Colonic mucosa (tissue), 4 donors: ENCODE measurements around the gene UBAC2. TPM values are rescaled to one million over a fixed set of nuclear protein-coding genes. Genes with fewer than 3 reads are reported as not detected.

Experiments
- DNase-seq: peaks from one replicate; pipeline ENCODE4 v3.0.0-alpha.2; 2020
- H3K27ac ChIP-seq: fragments of 200-600 bp; one replicate; pipeline ENCODE4 v1.8.0; 2021
- H3K27me3 ChIP-seq: fragments of 200-600 bp; one replicate; pipeline ENCODE4 v1.8.0; 2021
- H3K36me3 ChIP-seq: fragments of 200-600 bp; one replicate; pipeline ENCODE4 v1.8.0; 2021
- H3K4me1 ChIP-seq: fragments of 200-600 bp; one replicate; pipeline ENCODE4 v1.8.0; 2021; ENCODE audit warnings: mild to moderate bottlenecking
- H3K4me3 ChIP-seq: fragments of 200-600 bp; one replicate; pipeline ENCODE4 v1.8.0; 2021
- H3K9ac ChIP-seq, 2 donors: one replicate each; pipeline ENCODE4 v1.7.0; 2013; ENCODE audit warnings: control low read depth in 2 of 2, low read depth in 2 of 2, low read length in 2 of 2
- H3K9me3 ChIP-seq: fragments of 200-600 bp; one replicate; pipeline ENCODE4 v1.8.0; 2021
- CTCF ChIP-seq: fragments of 200-600 bp; IDR thresholded peaks from one replicate; pipeline ENCODE4 v1.8.0; 2022; ENCODE audit warnings: antibody characterized with exemption, mild to moderate bottlenecking
- intact Hi-C: fragments of 100-400 bp; cut with DNase I; formaldehyde crosslinking; loops from one replicate; pipeline ENCODE4 v1.14.1; 2022
- total RNA-seq, 2 donors: library from RNA; stranded (reverse); fragmentation: NEBNext Ultra II Directional in 1 of 2; extraction: Animal tissue kit (Norgen Biotek cat#: 25700) in 1 of 2; gene quantifications; one replicate each; pipeline ENCODE4 v1.2.1, GENCODE V29; 2021
- donor health status: healthy.
- donor health status: DM: no; HTN: no; CAD: no.
- donor health status: DM: no; HTN: no; CAD: no.

Gene UBAC2
- total RNA-seq, 2 donors from 2014 or later, result 67.6 to 88.4 TPM

GRCh38 chr13:99359528-99359927, 158.9 kb downstream of the UBAC2 start:
- no peak overlapping the region for H3K9ac ChIP-seq
- H3K4me3 ChIP-seq, result no peak overlapping the region
- no peak for TF ChIP-seq CTCF
- H3K4me1 ChIP-seq, result no peaks in the 10 kb centered on the region
- no peaks in the 10 kb centered on the region for H3K9me3 ChIP-seq
- DNase-seq, result no peak
- no peak overlapping the region for H3K27ac ChIP-seq
- no peaks in the 10 kb centered on the region for H3K36me3 ChIP-seq
- intact Hi-C loops, result no loop called here
- H3K27me3 ChIP-seq, result no peaks in the 10 kb centered on the region

GRCh38 chr13:99360696-99361095, 160.0 kb downstream of the UBAC2 start:
- no peak overlapping the region for H3K9ac ChIP-seq
- H3K27me3 ChIP-seq, result no peaks in the 10 kb centered on the region
- H3K4me1 ChIP-seq, result no peaks in the 10 kb centered on the region
- no peaks in the 10 kb centered on the region for H3K9me3 ChIP-seq
- no peak for TF ChIP-seq CTCF
- intact Hi-C loops, result no loop called here
- no peaks in the 10 kb centered on the region for H3K36me3 ChIP-seq
- H3K4me3 ChIP-seq, result no peak overlapping the region
- H3K27ac ChIP-seq, result peak overlapping the region; percentile 35
- DNase-seq, result no peak

- no peaks in the 10 kb centered on the region for H3K27me3 ChIP-seq
- no peaks in the 10 kb centered on the region for H3K36me3 ChIP-seq
- no peak for TF ChIP-seq CTCF
- H3K9ac ChIP-seq, result no peak overlapping the region
- H3K27ac ChIP-seq, result peak overlapping the region; percentile 18
- no peaks in the 10 kb centered on the region for H3K9me3 ChIP-seq
- no peak for DNase-seq
- H3K4me1 ChIP-seq, result no peaks in the 10 kb centered on the region
- no peak overlapping the region for H3K4me3 ChIP-seq
- intact Hi-C loops, result no loop called here
These were observed 160.5 kb downstream of the UBAC2 start for GRCh38 chr13:99361197-99361596.

- no peaks in the 10 kb centered on the region for H3K36me3 ChIP-seq
- H3K27me3 ChIP-seq, result no peaks in the 10 kb centered on the region
- no peak overlapping the region for H3K27ac ChIP-seq
- no peaks in the 10 kb centered on the region for H3K4me1 ChIP-seq
- no peak overlapping the region for H3K4me3 ChIP-seq
- no peak overlapping the region for H3K9ac ChIP-seq
- no peak for DNase-seq
- no peaks in the 10 kb centered on the region for H3K9me3 ChIP-seq
- intact Hi-C loops, result no loop called here
- TF ChIP-seq CTCF, result no peak
These were observed 161.7 kb downstream of the UBAC2 start for GRCh38 chr13:99362362-99362761.

GRCh38 chr13:99363391-99363790, 162.7 kb downstream of the UBAC2 start:
- Histone ChIP-seq H3K4me3 (no peak overlapping the region), H3K36me3 (no peaks in the 10 kb centered on the region), H3K27ac (no peak overlapping the region), H3K4me1 (no peaks in the 10 kb centered on the region), H3K27me3 (no peaks in the 10 kb centered on the region), H3K9ac (no peak overlapping the region), H3K9me3 (no peaks in the 10 kb centered on the region)
- TF ChIP-seq CTCF, result no peak
- DNase-seq, result no peak
- intact Hi-C loops, result no loop called here

GRCh38 chr13:99363949-99364348, 163.3 kb downstream of the UBAC2 start:
- DNase-seq, result no peak
- Histone ChIP-seq H3K4me1 (no peaks in the 10 kb centered on the region), H3K9me3 (no peaks in the 10 kb centered on the region), H3K9ac (no peak overlapping the region), H3K27me3 (no peaks in the 10 kb centered on the region), H3K36me3 (no peaks in the 10 kb centered on the region), H3K27ac (no peak overlapping the region), H3K4me3 (no peak overlapping the region)
- TF ChIP-seq CTCF, result no peak
- intact Hi-C loops, result no loop called here
